Measurements from ENCODE around the gene C12orf50.
"Not testable (repeated sequence)": the region's sequence is repeated elsewhere in the genome, so short reads cannot be mapped to it uniquely, and the experiment has no call there.

Gene C12orf50

GRCh38 chr12:88029093-88029665, at the start of gene C12orf50:
C12orf50 (minus strand) TSS chr12:88029401; CDS start chr12:88026962, 2,439 bp downstream.
- no peak for DNase-seq (ENCODE audit: low read depth in 2 of 2)

GRCh38 chr12:88067301-88067700, 38.1 kb upstream of the C12orf50 start:
- DNase-seq (ENCODE audit: low read depth in 2 of 2), result no peak

- DNase-seq (ENCODE audit: low read depth in 2 of 2), result no peak
Measured at GRCh38 chr12:88063375-88063774, 34.2 kb upstream of the C12orf50 start.

GRCh38 chr12:88062474-88062873, 33.3 kb upstream of the C12orf50 start:
- no peak for DNase-seq (ENCODE audit: low read depth in 2 of 2)

- no peak for DNase-seq (ENCODE audit: low read depth in 2 of 2)
Measured at GRCh38 chr12:88058719-88059077, 29.5 kb upstream of the C12orf50 start.

GRCh38 chr12:88057994-88058718, 29.0 kb upstream of the C12orf50 start:
- DNase-seq (ENCODE audit: low read depth in 2 of 2), result no peak

- DNase-seq (ENCODE audit: low read depth in 2 of 2), result no peak
Measured at GRCh38 chr12:88056571-88056970, 27.4 kb upstream of the C12orf50 start.

- DNase-seq (ENCODE audit: low read depth in 2 of 2), result no peak
Measured at GRCh38 chr12:88052686-88053085, 23.5 kb upstream of the C12orf50 start.

- DNase-seq (ENCODE audit: low read depth in 2 of 2), result no peak
Measured at GRCh38 chr12:88044035-88044434, 14.8 kb upstream of the C12orf50 start.

- no peak for DNase-seq (ENCODE audit: low read depth in 2 of 2)
Measured at GRCh38 chr12:88037770-88038169, 8.6 kb upstream of the C12orf50 start.

- no peak for DNase-seq (ENCODE audit: low read depth in 2 of 2)
Measured at GRCh38 chr12:88036353-88036965, 7.3 kb upstream of the C12orf50 start.

- DNase-seq (ENCODE audit: low read depth in 2 of 2), result no peak
Measured at GRCh38 chr12:88035907-88036289, 6.7 kb upstream of the C12orf50 start.

GRCh38 chr12:88035271-88035906, 6.2 kb upstream of the C12orf50 start:
- DNase-seq (ENCODE audit: low read depth in 2 of 2), result peak; percentile 80 to 82

GRCh38 chr12:88031161-88031560, 2.0 kb upstream of the C12orf50 start:
- not testable (repeated sequence) for DNase-seq (ENCODE audit: low read depth in 2 of 2)

- DNase-seq (ENCODE audit: low read depth in 2 of 2), result no peak
Measured at GRCh38 chr12:88026196-88026595, 3.0 kb downstream of the C12orf50 start.

GRCh38 chr12:88017964-88018363, 11.2 kb downstream of the C12orf50 start:
- no peak for DNase-seq (ENCODE audit: low read depth in 2 of 2)

- no peak for DNase-seq (ENCODE audit: low read depth in 2 of 2)
Measured at GRCh38 chr12:88015825-88016224, 13.4 kb downstream of the C12orf50 start.

GRCh38 chr12:88011755-88012154, 17.4 kb downstream of the C12orf50 start:
- DNase-seq (ENCODE audit: low read depth in 2 of 2), result no peak

GRCh38 chr12:88006351-88006750, 22.9 kb downstream of the C12orf50 start:
- DNase-seq (ENCODE audit: low read depth in 2 of 2), result no peak

GRCh38 chr12:88001327-88001726, 27.9 kb downstream of the C12orf50 start:
- no peak for DNase-seq (ENCODE audit: low read depth in 2 of 2)

GRCh38 chr12:87995581-87996178, 33.5 kb downstream of the C12orf50 start:
- DNase-seq (ENCODE audit: low read depth in 2 of 2), result peak; percentile 15 to 17

GRCh38 chr12:87991483-87991882, 37.7 kb downstream of the C12orf50 start:
- no peak for DNase-seq (ENCODE audit: low read depth in 2 of 2)

Measured in activated CD4-positive, alpha-beta T cell treated with anti-CD3 and anti-CD28 coated beads for 24 hours (primary cell).